Immature natural killer cell (primary cell): ENCODE measurements around the gene CRIP1. TPM values are rescaled to one million over a fixed set of nuclear protein-coding genes. Genes with fewer than 3 reads are reported as not detected.

ENCODE experiments used
- DNase-seq, 3 donors: peaks; one replicate each; pipeline ENCODE4 v3.0.0; 2022; ENCODE audit warnings: mixed read lengths in 1 of 3
- H3K27ac Mint-ChIP-seq, 6 donors: one replicate each; pipeline ENCODE4 v1.8.0; 2020; ENCODE audit warnings: mixed read lengths in 6 of 6, mild to moderate bottlenecking in 5 of 6, inconsistent platforms in 4 of 6, moderate library complexity in 3 of 6
- H3K27me3 Mint-ChIP-seq, 3 donors: one replicate each; pipeline ENCODE4 v1.8.0; 2020 to 2021; ENCODE audit warnings: low read depth in 3 of 3, mild to moderate bottlenecking in 3 of 3, mixed read lengths in 3 of 3, moderate library complexity in 3 of 3, inconsistent platforms in 1 of 3
- H3K36me3 Mint-ChIP-seq, 3 donors: one replicate each; pipeline ENCODE4 v1.8.0; 2020; ENCODE audit warnings: mixed read lengths in 3 of 3, inconsistent platforms in 2 of 3, mild to moderate bottlenecking in 2 of 3
- H3K4me1 Mint-ChIP-seq, 2 donors: one replicate each; pipeline ENCODE4 v1.8.0; 2020; ENCODE audit warnings: inconsistent platforms in 2 of 2, mild to moderate bottlenecking in 2 of 2, mixed read lengths in 2 of 2, moderate library complexity in 1 of 2
- H3K4me3 Mint-ChIP-seq, 5 donors: one replicate each; pipeline ENCODE4 v1.8.0; 2020; ENCODE audit warnings: mild to moderate bottlenecking in 5 of 5, mixed read lengths in 5 of 5, inconsistent platforms in 3 of 5, moderate library complexity in 3 of 5
- H3K9me3 Mint-ChIP-seq, 6 donors: one replicate each; pipeline ENCODE4 v1.8.0; 2020; ENCODE audit warnings: mild to moderate bottlenecking in 6 of 6, mixed read lengths in 6 of 6, inconsistent platforms in 4 of 6, moderate library complexity in 3 of 6
- polyA plus RNA-seq, 3 donors: library from polyadenylated mRNA; unstranded; fragments of 300-500 nt; fragmentation: Illumina TruSeq; gene quantifications; one replicate each; pipeline ENCODE4 v1.2.3, GENCODE V29; 2021

CRIP1 gene
- polyA plus RNA-seq, 3 donors from 2014 or later = 921 to 1,915 (median 940) TPM

GRCh38 chr14:105476831-105477659 lies 9.6 kb upstream of the CRIP1 start:
- peaks cover 22 to 34% (median 29%) of the 10 kb centered on the region in 3 donors for H3K27me3 Mint-ChIP-seq

GRCh38 chr14:105477660-105478397 lies 8.9 kb upstream of the CRIP1 start:
- H3K4me3 Mint-ChIP-seq = peak overlapping the region in 4 of 5 donors; percentile 32 to 67 (median 40)
- peak; percentile 65 to 74 (median 71) for DNase-seq
- no peaks in the 10 kb centered on the region for H3K9me3 Mint-ChIP-seq
- peak overlapping the region; percentile 19 to 92 (median 64) for H3K27ac Mint-ChIP-seq
- H3K27me3 Mint-ChIP-seq = peaks cover 23 to 35% (median 32%) of the 10 kb centered on the region in 3 donors
- no peaks in the 10 kb centered on the region for H3K36me3 Mint-ChIP-seq
- H3K4me1 Mint-ChIP-seq = peaks cover 18 to 41% of the 10 kb centered on the region in 2 donors

More at GRCh38 chr14:105476831-105477659, 9.6 kb upstream of the CRIP1 start:
- no peak for DNase-seq
- H3K4me1 Mint-ChIP-seq = peaks cover 13 to 35% of the 10 kb centered on the region in 2 donors
- H3K27ac Mint-ChIP-seq = peak overlapping the region; percentile 19 to 92 (median 64)
- peak overlapping the region; percentile 32 to 67 (median 46) for H3K4me3 Mint-ChIP-seq
- H3K9me3 Mint-ChIP-seq = no peaks in the 10 kb centered on the region
- H3K36me3 Mint-ChIP-seq = no peaks in the 10 kb centered on the region

- peaks cover 23 to 35% (median 32%) of the 10 kb centered on the region in 3 donors for H3K27me3 Mint-ChIP-seq
- peaks cover 18 to 44% of the 10 kb centered on the region in 2 donors for H3K4me1 Mint-ChIP-seq
- no peak for DNase-seq
- no peak overlapping the region for H3K4me3 Mint-ChIP-seq
- no peaks in the 10 kb centered on the region for H3K9me3 Mint-ChIP-seq
- H3K36me3 Mint-ChIP-seq = no peaks in the 10 kb centered on the region
- no peak overlapping the region for H3K27ac Mint-ChIP-seq
Measured at GRCh38 chr14:105478398-105479251, 8.1 kb upstream of the CRIP1 start.

- Mint-ChIP-seq H3K9me3 (no peaks in the 10 kb centered on the region), H3K4me3 (peak overlapping the region in 2 of 5 donors; percentile 30 to 44), H3K27ac (peak overlapping the region in 5 of 6 donors; percentile 32 to 99 (median 70)), H3K36me3 (no peaks in the 10 kb centered on the region), H3K4me1 (peaks cover 23 to 47% of the 10 kb centered on the region in 2 donors), H3K27me3 (peaks cover 27 to 35% (median 35%) of the 10 kb centered on the region in 3 donors)
- DNase-seq = no peak
Measured at GRCh38 chr14:105479431-105480158, 7.1 kb upstream of the CRIP1 start.

GRCh38 chr14:105480199-105480746 lies 6.4 kb upstream of the CRIP1 start:
- no peak for DNase-seq
- peaks cover 28 to 36% (median 36%) of the 10 kb centered on the region in 3 donors for H3K27me3 Mint-ChIP-seq
- no peaks in the 10 kb centered on the region for H3K36me3 Mint-ChIP-seq
- H3K4me3 Mint-ChIP-seq = peak overlapping the region in 1 of 5 donors; percentile 18
- H3K4me1 Mint-ChIP-seq = peaks cover 25 to 53% of the 10 kb centered on the region in 2 donors
- peak overlapping the region in 5 of 6 donors; percentile 95 to 100 (median 99) for H3K27ac Mint-ChIP-seq
- H3K9me3 Mint-ChIP-seq = no peaks in the 10 kb centered on the region

- peak overlapping the region; percentile 95 to 100 (median 99) for H3K27ac Mint-ChIP-seq
- H3K9me3 Mint-ChIP-seq = no peaks in the 10 kb centered on the region
- peak; percentile 90 to 91 (median 91) for DNase-seq
- H3K36me3 Mint-ChIP-seq = no peaks in the 10 kb centered on the region
- H3K27me3 Mint-ChIP-seq = peaks cover 33 to 43% (median 34%) of the 10 kb centered on the region in 3 donors
- peak overlapping the region; percentile 66 to 84 (median 82) for H3K4me3 Mint-ChIP-seq
- peaks cover 25 to 57% of the 10 kb centered on the region in 2 donors for H3K4me1 Mint-ChIP-seq
Measured at GRCh38 chr14:105480807-105481801, 5.6 kb upstream of the CRIP1 start.

- Mint-ChIP-seq H3K4me3 (peak overlapping the region; percentile 72 to 84 (median 82)), H3K27ac (peak overlapping the region; percentile 95 to 100 (median 99)), H3K27me3 (peaks cover 30 to 44% (median 41%) of the 10 kb centered on the region in 3 donors), H3K4me1 (peaks cover 30 to 57% of the 10 kb centered on the region in 2 donors), H3K9me3 (no peaks in the 10 kb centered on the region), H3K36me3 (no peaks in the 10 kb centered on the region)
- peak; percentile 97 to 99 (median 98) for DNase-seq
Measured at GRCh38 chr14:105481886-105482457, 4.7 kb upstream of the CRIP1 start.

GRCh38 chr14:105482486-105483110 lies 4.1 kb upstream of the CRIP1 start:
- DNase-seq = no peak

GRCh38 chr14:105483300-105484068 lies 3.2 kb upstream of the CRIP1 start:
- Mint-ChIP-seq H3K4me1 (peaks cover 38 to 60% of the 10 kb centered on the region in 2 donors), H3K27me3 (peaks cover 32 to 45% (median 44%) of the 10 kb centered on the region in 3 donors), H3K36me3 (no peaks in the 10 kb centered on the region), H3K4me3 (no peak overlapping the region), H3K27ac (peak overlapping the region in 5 of 6 donors; percentile 59 to 100 (median 99)), H3K9me3 (no peaks in the 10 kb centered on the region)
- DNase-seq = no peak

More at GRCh38 chr14:105482486-105483110, 4.1 kb upstream of the CRIP1 start:
- Mint-ChIP-seq H3K27me3 (peaks cover 29 to 42% (median 39%) of the 10 kb centered on the region in 3 donors), H3K4me1 (peaks cover 34 to 53% of the 10 kb centered on the region in 2 donors), H3K36me3 (no peaks in the 10 kb centered on the region), H3K4me3 (peak overlapping the region; percentile 72 to 84 (median 82)), H3K27ac (peak overlapping the region; percentile 95 to 100 (median 99)), H3K9me3 (no peaks in the 10 kb centered on the region)
